ENCODE measurements around the gene PRG3. TPM values are rescaled to one million over a fixed set of nuclear protein-coding genes. Genes with fewer than 3 reads are reported as not detected.

PRG3 gene
- total and polyA plus RNA-seq, 2 donors (not counting 3 experiments of a cell fraction or from before 2014, with no cell fraction given), result not detected

GRCh38 chr11:57368106-57368844 lies 12.7 kb downstream of the PRG3 start:
- no peak overlapping the region for H3K4me2 ChIP-seq (ENCODE audit: insufficient read depth, low read length)
- no peaks in the 10 kb centered on the region for H3K79me2 ChIP-seq (ENCODE audit: control insufficient read depth, insufficient read depth, low read length)
- no peaks in the 10 kb centered on the region for H4K20me1 ChIP-seq (replicated peaks; ENCODE audit: control insufficient read depth, extremely low read depth, insufficient read depth, low read length)
- no peak overlapping the region for H3K9ac ChIP-seq (replicated peaks; ENCODE audit: extremely low read depth, insufficient read depth, low read length)
- intact Hi-C loops (cut with micrococcal nuclease), result no loop called here
- H3K4me1 ChIP-seq (ENCODE audit: control insufficient read depth, extremely low read depth, insufficient read depth, low read length), result no peaks in the 10 kb centered on the region
- no TSS peak for BruUV-seq (replicated peaks)
- no peak overlapping the region for H3K27ac ChIP-seq (ENCODE audit: insufficient read depth, low read depth, low read length)
- no peak for TF ChIP-seq JUN (IDR thresholded peaks at IDR 0.05; ENCODE audit: borderline replicate concordance, insufficient read depth, insufficient read length, low read depth)
- no peak for TF ChIP-seq GATA2 (IDR thresholded peaks at IDR 0.05; ENCODE audit: insufficient read depth, insufficient read length, low read depth, low read length)
- TF ChIP-seq POLR2AphosphoS5 (IDR thresholded peaks at IDR 0.05; ENCODE audit: insufficient read depth, low read depth, low read length), result no peak
- no peak for TF ChIP-seq MAX (IDR thresholded peaks at IDR 0.05; ENCODE audit: insufficient read depth, insufficient read length)
- TF ChIP-seq POLR2A (IDR thresholded peaks at IDR 0.05; ENCODE audit: low read depth, low read length), result no peak
- TF ChIP-seq FOS (IDR thresholded peaks at IDR 0.05; ENCODE audit: borderline replicate concordance, insufficient read depth, low read length), result no peak
- TF ChIP-seq CTCF (IDR thresholded peaks at IDR 0.05; ENCODE audit: extremely low read depth in 1 of 2, insufficient read depth in 1 of 2, low read depth in 1 of 2, low read length in 2 of 2), result no peak
- TF ChIP-seq EZH2 (IDR thresholded peaks at IDR 0.05; ENCODE audit: borderline replicate concordance, low read depth, low read length, severe bottlenecking), result no peak
- TF ChIP-seq MYC (IDR thresholded peaks at IDR 0.05; ENCODE audit: low read depth, low read length), result no peak
- ChIA-PET CTCF (interaction anchor here (1.4 to 1.9 kb wide), 2 partner anchors 9 to 18 kb away, joined by 3 to 4 read pairs; no protein-coding TSS in a partner anchor), POLR2A (no interaction called here)
- dilution Hi-C loops (cut with MboI; ENCODE audit: extremely low pct_ligation_motif_present, low sequenced_read_pairs), result no loop called here
- no peak overlapping the region for H2AFZ ChIP-seq (ENCODE audit: low read depth, low read length)
- no peak for FAIRE-seq
- no peak overlapping the region for H3K4me3 ChIP-seq (replicated peaks in 1 of 3; ENCODE audit: insufficient read depth in 1 of 3, low read depth in 1 of 3, low read length in 3 of 3)
- H3K9me3 ChIP-seq (replicated peaks; ENCODE audit: control insufficient read depth, insufficient read depth, low read length), result no peaks in the 10 kb centered on the region
- DNase-seq (ENCODE audit: low read depth, low spot score), result no peak
- peaks cover 0 to 2% of the 10 kb centered on the region in 2 experiments for H3K27me3 ChIP-seq (ENCODE audit: control insufficient read depth in 2 of 2, insufficient read depth in 2 of 2, low read length in 2 of 2)
- no peaks in the 10 kb centered on the region for H3K36me3 ChIP-seq (ENCODE audit: control insufficient read depth in 2 of 2, extremely low read depth in 1 of 2, insufficient read depth in 2 of 2, low read length in 2 of 2)
- no peaks in the 10 kb centered on the region for H3K9me1 ChIP-seq (replicated peaks; ENCODE audit: control insufficient read depth, extremely low read depth, insufficient read depth, low read length)

Data from endothelial cell of umbilical vein (primary cell).